HepG2 (cell line): ENCODE measurements around the gene BCL6.

ENCODE experiments used
- BRD4 ChIP-seq: sonication (generic); formaldehyde crosslinking; IDR thresholded peaks from 2 replicates; pipeline ENCODE4 v1.4.0; 2020; ENCODE audit warnings: missing genetic modification reagents
- CENPX ChIP-seq: sonication (generic); formaldehyde crosslinking; IDR thresholded peaks from 2 replicates; pipeline ENCODE4 v1.9.0; 2021; ENCODE audit warnings: mild to moderate bottlenecking, missing genetic modification reagents, moderate library complexity
- EP300 ChIP-seq, 3 experiments: sonication (generic) in 1 of 3; formaldehyde crosslinking in 1 of 3; IDR thresholded peaks; 2 replicates each; pipeline versions ENCODE4 v1.5.1 to v1.6.1; 2011 to 2020; ENCODE audit warnings: low read depth in 2 of 3, low read length in 2 of 3, borderline replicate concordance in 1 of 3, improper control_type of control experiment in 1 of 3, mild to moderate bottlenecking in 1 of 3, missing genetic modification reagents in 1 of 3, moderate library complexity in 1 of 3
- GLI4 ChIP-seq: sonication (generic); formaldehyde crosslinking; IDR thresholded peaks from 2 replicates; pipeline ENCODE4 v1.5.1; 2020; ENCODE audit warnings: missing genetic modification reagents, mild to moderate bottlenecking, moderate library complexity, borderline replicate concordance
- JUN ChIP-seq: sonication (generic); formaldehyde crosslinking; IDR thresholded peaks from 2 replicates; pipeline ENCODE4 v1.4.0; 2020; ENCODE audit warnings: mild to moderate bottlenecking, missing genetic modification reagents
- MAFF ChIP-seq: IDR thresholded peaks from 2 replicates; pipeline ENCODE4 v1.6.1; 2011; ENCODE audit warnings: low read depth, low read length, improper control_type of control experiment
- MTF2 ChIP-seq: sonication (generic); formaldehyde crosslinking; IDR thresholded peaks from 2 replicates; pipeline ENCODE4 v1.5.0; 2020; ENCODE audit warnings: missing genetic modification reagents, borderline replicate concordance
- NFE2L1 ChIP-seq: sonication (generic); formaldehyde crosslinking; IDR thresholded peaks from 2 replicates; pipeline ENCODE4 v1.4.0; 2020; ENCODE audit warnings: missing genetic modification reagents, mild to moderate bottlenecking, borderline replicate concordance
- ZNF138 ChIP-seq: sonication (generic); formaldehyde crosslinking; IDR thresholded peaks from 2 replicates; pipeline ENCODE4 v1.5.0; 2020; ENCODE audit warnings: mild to moderate bottlenecking, low read depth, missing genetic modification reagents
- ZNF552 ChIP-seq: sonication (generic); formaldehyde crosslinking; IDR thresholded peaks from 2 replicates; pipeline ENCODE4 v1.9.0; 2022; ENCODE audit warnings: missing genetic modification reagents, mild to moderate bottlenecking, borderline replicate concordance
- ZNF747 ChIP-seq: sonication (generic); formaldehyde crosslinking; IDR thresholded peaks from 2 replicates; pipeline ENCODE4 v1.8.1; 2023; ENCODE audit warnings: missing genetic modification reagents, mild to moderate bottlenecking, borderline replicate concordance
- ZSCAN29 ChIP-seq: sonication (generic); formaldehyde crosslinking; conservative IDR thresholded peaks from 2 replicates; pipeline ENCODE4 v1.4.0; 2020; ENCODE audit warnings: mild to moderate bottlenecking, missing genetic modification reagents
- TF ChIP-seq, protein P1 (sequence below): sonication (generic); formaldehyde crosslinking; IDR thresholded peaks from 2 replicates; pipeline ENCODE4 v1.5.0; 2020; ENCODE audit warnings: missing genetic modification reagents
- TF ChIP-seq, protein P2 (sequence below): sonication (generic); formaldehyde crosslinking; IDR thresholded peaks from 2 replicates; pipeline ENCODE4 v1.5.0; 2020; ENCODE audit warnings: mild to moderate bottlenecking, missing genetic modification reagents, moderate library complexity

DNA sequence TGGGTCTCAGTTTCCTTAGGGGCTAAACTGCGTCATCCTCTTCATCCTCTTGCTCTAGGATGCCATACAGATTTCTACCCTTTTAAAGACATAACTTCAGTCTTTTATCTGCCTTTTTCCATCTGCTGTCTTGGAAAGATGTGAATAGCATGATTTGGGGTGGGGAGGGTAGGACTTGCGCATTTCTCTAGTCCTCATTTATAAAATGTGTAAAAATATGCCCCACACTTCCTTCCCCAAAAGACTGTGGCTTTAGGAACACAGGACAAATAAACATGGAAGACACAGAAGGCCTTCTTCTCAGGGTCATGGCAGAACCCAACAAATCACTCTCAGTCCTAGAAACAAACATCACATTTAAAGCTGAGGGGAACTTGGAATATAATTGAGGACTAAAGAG is 48.4 kb upstream of the BCL6 start:
- TF ChIP-seq ZNF138 (CRISPR knock-in tag) (no peak), BRD4 (CRISPR knock-in tag) (no peak), ZSCAN29 (CRISPR knock-in tag) (no peak), JUN (no peak), GLI4 (CRISPR knock-in tag) (no peak), NFE2L1 (CRISPR knock-in tag) (no peak), MTF2 (CRISPR knock-in tag) (no peak), MAFF (no peak), ZNF747 (CRISPR knock-in tag) (no peak), EP300 (IDR thresholded peaks at IDR 0.05; ENCODE audit: low read depth in 2 of 2, low read length in 2 of 2) (no peak), EP300 (CRISPR knock-in tag; IDR thresholded peaks at IDR 0.05; ENCODE audit: borderline replicate concordance) (no peak), ZNF552 (CRISPR knock-in tag) (no peak), CENPX (CRISPR knock-in tag) (no peak)
- TF ChIP-seq, protein P1, sequence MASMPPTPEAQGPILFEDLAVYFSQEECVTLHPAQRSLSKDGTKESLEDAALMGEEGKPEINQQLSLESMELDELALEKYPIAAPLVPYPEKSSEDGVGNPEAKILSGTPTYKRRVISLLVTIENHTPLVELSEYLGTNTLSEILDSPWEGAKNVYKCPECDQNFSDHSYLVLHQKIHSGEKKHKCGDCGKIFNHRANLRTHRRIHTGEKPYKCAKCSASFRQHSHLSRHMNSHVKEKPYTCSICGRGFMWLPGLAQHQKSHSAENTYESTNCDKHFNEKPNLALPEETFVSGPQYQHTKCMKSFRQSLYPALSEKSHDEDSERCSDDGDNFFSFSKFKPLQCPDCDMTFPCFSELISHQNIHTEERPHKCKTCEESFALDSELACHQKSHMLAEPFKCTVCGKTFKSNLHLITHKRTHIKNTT, result no peak
- TF ChIP-seq, protein P2, sequence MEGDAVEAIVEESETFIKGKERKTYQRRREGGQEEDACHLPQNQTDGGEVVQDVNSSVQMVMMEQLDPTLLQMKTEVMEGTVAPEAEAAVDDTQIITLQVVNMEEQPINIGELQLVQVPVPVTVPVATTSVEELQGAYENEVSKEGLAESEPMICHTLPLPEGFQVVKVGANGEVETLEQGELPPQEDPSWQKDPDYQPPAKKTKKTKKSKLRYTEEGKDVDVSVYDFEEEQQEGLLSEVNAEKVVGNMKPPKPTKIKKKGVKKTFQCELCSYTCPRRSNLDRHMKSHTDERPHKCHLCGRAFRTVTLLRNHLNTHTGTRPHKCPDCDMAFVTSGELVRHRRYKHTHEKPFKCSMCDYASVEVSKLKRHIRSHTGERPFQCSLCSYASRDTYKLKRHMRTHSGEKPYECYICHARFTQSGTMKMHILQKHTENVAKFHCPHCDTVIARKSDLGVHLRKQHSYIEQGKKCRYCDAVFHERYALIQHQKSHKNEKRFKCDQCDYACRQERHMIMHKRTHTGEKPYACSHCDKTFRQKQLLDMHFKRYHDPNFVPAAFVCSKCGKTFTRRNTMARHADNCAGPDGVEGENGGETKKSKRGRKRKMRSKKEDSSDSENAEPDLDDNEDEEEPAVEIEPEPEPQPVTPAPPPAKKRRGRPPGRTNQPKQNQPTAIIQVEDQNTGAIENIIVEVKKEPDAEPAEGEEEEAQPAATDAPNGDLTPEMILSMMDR (CRISPR knock-in tag), result no peak
